NCI-H2029 treated with DMSO at 0.1 percent for 48 hours (cell line): ENCODE data around the gene HNRNPUL1.
"Not testable (repeated sequence)": the region's sequence is repeated elsewhere in the genome, so short reads cannot be mapped to it uniquely, and the experiment has no call there.

Experiments
- DNase-seq: peaks from one replicate; lab custom pipeline; 2025; lab: John Stamatoyannopoulos, UW

The HNRNPUL1 gene

DNA sequence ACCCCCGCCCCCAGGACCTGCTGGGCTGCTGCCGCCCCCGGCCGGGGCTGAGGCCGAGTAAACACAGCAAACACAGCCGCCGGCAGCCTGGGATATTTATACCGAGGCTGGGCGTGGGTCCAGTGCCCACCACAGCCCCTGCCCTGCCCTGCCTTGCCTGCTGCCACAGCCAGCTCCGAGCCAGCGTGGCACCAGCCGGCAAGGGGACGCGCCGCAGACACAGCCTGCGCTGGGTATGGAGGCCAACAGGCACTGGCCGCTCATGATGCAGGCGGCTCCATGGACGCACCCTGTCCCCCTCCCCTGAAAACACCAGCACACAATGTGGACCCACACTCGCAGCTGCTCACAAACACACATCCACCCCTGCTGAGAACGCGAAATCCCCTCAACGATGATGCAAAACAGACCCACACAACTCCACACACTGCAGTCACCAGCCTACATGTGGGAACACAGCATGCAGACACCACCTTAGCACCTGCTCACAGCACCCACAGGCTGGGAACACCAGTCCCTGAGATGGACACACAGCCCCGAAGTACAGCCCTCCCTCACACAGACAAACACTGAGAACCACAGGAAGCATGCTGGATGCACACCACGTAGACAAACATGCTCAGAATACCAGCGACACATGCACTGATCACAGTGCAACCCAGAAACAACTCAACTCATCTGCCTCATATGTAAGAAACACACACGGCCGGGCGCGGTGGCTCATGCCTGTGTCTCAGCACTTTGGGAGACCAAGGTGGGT lies 62.0 kb downstream of the HNRNPUL1 start:
- DNase-seq = no peak

DNA sequence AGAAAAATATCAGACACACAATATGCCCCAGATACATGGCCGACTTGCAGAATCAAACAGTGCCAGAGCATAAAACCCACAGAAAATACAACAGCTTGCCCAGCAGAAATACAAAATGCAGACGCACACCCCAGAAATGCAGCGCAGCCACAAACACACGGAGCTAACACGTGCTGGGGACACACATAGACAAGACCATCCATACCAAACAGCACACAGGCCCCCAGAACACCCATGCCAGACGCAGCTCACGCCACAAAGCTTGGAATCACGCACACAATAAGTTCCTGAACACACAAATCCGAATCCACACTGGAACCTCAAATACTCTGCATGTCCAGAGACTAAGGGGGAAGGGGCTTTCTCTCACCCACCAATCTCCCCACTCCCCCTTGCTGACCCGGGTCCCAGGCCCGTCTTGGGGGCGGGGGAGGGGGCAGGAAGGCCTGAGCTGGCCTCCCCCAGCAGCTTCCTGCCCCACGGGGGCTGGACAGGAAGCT lies 63.0 kb downstream of the HNRNPUL1 start:
- no peak for DNase-seq

DNA sequence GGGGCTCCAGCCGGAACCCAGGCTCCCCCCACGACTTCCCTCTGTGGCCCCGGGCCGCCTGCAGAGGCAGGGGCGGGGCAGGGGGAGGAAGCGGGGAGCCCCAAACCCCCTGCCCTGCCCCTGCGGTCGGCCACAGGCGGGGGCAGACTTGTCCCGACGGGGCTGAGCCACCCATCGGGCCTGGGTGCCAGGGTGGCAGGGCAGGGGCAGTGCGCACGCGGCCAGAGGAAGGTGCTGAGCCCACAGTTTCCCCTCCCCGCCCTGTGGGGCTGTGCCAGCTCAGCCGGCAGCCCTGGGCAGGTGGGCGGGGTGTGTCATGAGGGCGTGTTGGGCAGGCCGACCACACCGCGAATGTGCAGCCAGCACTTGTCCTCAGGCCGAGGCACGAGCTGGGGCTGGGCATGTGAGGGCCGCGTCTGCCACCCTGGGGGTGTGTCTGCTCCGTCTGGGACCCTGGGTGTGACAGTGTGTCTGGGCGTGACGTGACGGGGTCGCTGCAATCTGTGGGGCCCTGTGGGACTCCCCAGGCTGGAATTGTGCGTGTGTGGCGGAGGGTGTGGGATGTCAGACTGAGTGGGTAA lies 63.5 kb downstream of the HNRNPUL1 start:
- DNase-seq = no peak

DNA sequence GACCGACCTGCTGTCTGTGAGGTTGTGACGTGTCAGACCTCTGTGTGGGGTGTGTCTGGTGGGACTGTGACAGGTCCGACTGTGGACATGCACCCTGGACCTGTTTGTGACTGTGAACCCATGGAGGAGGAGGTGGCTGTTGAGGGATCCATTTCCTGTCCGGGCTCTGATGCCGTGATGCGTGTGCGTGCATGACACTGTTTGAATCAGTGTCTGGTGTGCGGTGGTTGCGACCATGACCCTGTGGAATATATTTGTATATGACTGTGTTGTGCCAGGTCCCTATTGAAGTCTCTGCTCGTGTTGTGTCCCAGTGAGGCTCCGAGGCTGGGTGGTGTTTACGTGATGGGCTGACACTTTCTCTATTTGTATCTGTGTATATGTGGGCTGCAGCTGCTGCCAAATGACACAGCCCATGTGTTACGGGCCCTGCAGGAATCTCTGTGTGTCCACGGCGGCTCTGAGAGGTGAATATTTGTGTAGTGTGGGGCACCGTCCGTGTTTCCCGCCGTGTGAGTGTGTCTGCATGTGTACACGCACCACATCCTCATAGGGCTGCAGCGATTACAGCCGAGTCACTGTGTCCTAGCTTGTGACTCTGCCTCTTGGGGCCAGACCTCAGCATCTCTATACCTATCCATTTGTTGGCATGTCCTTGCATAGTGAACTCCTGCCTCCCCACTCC lies 64.1 kb downstream of the HNRNPUL1 start:
- no peak for DNase-seq

DNA sequence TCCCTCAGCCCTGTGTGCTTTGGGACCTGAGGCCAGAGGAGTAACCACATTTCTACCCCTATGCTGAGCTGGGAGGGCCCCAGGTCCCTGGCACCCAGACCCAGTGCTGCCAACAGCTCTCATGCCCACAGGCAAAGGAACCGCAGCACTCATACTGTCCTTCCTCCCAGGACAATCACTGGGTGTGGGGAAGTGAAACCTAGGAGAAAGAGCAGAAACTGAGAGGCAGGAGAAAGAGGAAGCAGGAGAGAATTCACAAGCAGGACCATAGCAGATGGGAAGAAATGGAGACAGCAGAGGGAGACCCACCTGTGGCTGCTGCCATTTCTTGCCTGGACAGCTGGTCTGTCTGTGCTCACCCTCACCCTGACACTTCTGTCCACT lies 64.7 kb downstream of the HNRNPUL1 start:
- no peak for DNase-seq

DNA sequence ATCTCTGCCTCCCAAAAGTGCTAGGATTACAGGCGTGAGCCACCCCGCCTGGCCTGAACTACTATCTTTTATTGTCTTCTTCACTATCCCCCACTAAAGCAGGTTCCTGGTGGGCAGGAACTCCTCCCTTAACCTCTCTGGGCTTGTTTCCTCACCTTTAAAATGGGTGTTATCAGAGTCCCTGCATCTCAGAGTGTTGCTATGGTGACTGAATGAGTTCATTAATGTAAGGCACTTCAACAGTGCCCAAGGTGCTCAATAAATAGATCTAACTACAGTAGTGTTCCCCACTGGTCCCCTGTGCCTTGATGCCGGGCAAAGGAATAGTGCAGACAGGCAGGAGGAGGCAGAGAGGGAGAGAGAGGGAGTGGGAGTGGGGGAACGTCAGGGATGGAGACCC lies 66.3 kb downstream of the HNRNPUL1 start:
- no peak for DNase-seq

DNA sequence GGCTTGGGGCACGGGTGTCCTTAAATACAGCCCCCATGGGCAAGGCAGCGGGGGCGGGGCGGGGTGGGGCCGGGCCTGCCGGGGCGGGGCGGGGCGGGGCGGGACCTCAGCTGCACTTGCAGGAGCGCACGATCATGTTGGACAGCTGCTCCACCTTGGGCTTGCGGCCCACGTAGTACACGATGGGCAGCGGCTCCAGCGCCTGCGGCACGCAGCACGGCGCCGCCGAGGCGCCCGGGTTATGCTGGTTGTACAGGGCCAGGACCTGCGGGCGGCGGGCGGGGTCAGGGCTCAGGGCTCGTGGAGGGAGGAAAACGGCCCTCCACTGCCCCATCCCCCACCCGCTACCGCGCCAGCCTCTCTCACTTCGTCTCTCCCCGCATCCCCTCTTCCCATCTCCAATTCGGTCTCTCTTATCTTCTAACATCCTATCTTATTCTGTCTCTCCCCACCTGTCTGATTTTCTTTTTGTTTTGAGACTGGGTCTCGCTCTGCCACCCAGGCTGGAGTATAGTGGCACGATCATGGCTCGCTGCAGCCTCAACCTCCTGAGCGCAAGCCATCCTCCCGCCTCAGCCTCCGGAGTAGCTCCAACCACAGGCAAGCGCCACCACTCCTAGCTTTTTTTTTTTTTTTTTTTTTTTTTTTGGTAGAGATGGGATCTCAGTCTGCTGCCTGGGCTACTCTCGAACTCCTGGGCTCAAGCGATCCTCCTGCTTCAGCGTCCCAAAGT lies 66.9 kb downstream of the HNRNPUL1 start:
- DNase-seq = no peak

DNA sequence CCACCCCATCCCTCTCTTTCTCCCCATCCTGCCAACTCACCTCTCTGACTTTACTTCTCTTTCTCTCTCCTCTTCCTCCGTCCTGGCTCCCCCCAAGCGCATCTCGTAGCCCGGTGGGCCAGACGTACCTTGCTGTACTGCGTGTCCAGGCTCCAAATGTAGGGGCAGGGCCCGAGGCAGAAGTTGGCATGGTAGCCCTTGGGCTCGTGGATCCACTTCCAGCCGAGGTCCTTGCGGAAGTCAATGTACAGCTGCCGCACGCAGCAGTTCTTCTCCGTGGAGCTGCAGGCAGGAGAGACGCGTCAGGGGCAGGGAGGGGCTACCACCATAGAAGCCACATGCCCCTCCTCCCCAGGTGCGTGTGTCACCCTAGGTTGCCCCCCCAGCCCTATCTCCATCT lies 67.8 kb downstream of the HNRNPUL1 start:
- DNase-seq = no peak

DNA sequence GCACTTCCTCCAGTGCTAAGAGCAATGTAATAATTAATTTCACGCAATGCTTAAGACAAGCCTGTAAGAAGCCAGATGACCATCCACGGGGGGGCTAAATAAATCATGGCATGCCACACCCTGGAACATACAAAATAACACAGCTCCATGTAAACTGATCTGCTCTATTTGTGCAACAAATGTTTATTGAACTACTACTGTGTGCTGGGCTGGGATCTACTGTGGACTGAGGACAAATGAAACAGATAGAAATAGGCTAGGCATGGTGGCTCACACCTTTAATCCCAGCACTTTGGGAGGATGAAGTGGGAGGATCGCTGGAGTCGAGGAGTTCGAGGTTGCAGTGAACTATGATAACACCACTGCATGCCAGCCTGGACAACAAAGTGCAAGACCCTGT lies 68.3 kb downstream of the HNRNPUL1 start:
- DNase-seq = no peak

DNA sequence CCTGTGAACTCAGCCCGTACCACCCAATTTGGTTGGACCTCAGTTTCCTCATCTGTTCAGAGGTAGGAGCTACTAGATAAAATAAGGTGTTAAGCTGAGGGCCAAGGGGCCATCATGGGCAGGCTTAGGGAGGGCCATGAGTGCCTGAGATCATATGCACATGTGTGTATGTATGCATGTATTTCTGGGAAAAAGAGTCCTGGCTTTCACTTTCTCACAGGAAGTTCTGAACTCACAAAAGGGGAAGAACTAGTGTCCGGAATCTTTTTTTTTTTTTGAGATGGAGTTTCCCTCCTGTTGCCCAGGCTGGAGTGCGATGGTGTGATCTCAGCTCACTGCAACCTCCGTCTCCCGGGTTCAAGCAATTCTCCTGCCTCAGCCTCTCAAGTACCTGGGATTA lies 70.6 kb downstream of the HNRNPUL1 start:
- no peak for DNase-seq

DNA sequence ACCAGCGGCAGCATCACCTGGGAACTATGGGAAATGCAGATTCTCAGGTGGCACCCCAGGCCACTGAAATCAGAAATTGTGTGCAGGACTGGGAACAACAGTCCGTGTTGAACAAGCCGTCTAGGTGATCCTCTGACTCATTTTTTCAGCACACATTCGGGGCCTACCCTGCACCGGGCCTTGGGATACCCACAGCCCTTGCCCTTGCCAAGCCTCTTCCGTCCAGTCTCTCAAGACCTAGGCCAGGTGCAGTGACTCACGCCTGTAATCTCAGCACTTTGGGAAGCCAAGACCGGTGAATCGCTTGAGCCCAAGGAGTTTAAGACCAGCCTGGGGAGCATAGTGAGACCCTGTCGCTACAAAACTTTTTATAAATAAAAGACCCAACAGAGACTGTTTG lies 71.3 kb downstream of the HNRNPUL1 start:
- DNase-seq = no peak

DNA sequence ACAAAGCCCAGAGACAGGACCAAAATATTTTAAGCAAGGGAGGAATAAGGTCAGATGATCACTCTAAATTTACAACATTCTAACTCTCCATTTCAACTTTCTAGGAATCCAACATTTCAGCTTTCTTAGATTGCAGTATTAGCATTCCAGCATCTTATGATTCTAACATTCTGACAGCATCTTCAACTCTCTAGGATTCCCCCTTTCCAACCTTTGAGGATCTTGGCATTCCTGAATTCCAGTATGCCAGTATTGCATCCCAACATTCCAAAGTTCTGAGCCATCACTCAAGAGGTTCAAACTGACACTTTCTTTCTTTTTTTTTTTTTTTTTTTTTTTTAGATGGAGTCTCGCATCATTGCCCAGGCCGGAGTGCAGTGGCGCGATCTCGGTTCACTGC lies 75.8 kb downstream of the HNRNPUL1 start:
- no peak for DNase-seq

DNA sequence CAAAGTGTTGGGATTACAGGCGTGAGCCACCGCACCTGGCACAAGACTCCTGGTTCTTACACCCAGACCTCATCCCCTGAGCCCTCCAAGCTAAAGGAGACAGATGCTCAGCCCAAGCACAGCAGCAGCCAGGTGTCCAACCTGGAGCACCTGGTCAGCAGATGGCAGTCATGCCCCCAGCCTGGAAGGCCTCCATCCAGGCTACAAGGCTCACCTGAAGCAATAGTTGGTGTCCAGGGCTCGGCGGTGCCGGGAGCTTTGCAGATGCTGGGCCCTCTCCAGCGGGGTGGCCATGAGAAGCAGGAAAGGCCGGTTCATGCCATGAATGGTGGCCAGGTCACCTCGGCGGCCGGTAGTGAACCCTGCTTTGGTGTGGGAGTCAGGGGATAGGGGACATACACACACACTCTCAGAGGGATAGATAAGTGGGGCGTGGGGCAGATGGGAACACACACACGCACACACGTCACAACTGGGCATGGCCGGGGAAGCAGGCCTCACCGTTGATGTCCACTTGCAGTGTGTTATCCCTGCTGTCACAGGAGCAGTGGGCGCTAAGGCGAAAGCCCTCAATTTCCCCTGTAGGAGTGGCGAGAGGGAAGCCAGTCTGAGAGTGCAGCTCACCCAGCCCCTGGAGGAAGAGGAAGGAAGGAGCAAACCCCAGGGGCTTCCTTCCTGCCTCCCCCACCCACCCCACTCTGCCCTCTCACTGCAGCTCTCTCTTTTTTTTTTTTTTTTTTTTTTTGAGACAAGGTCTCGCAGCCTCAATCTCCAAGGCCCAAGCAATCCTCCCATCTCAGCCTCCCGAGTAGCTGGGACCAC lies 77.7 kb downstream of the HNRNPUL1 start:
- DNase-seq = no peak

DNA sequence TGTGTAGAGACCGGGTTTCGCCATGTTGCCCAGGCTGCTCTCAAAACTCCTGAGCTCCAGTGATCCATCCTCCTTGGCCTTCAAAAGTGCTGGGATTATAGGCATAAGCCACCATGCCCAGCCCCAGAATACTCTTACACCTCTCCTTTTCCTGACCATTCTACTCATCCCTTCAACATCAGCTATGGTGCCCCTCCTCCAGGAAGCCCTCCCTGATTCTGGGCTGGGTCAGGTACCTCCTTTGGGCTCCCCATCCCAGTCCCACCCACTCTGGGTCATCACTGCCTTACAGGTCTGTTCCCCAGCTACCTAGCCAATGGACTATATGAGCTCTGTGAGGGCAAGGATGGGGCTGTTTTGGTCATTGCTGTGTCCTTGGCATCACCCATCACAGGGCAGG lies 80.0 kb downstream of the HNRNPUL1 start:
- no peak for DNase-seq

DNA sequence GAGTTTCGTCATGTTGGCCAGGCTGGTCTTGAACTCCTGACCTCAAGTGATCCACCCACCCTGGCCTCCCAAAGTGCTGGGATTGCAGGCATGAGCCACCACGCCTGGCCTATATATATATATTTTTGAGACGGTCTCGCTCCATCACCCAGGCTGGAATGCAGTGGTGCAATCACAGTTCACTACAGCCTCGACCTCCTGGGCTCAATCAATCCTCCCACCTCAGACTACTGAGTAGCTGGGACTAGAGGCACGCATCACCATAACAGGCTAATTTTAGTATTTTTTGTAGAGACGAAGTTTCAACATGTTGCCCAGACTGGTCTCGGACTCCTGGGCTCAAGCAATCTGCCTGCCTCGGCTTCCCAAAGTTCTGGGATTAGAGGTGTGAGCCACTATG lies 82.7 kb downstream of the HNRNPUL1 start:
- not testable (repeated sequence) for DNase-seq

DNA sequence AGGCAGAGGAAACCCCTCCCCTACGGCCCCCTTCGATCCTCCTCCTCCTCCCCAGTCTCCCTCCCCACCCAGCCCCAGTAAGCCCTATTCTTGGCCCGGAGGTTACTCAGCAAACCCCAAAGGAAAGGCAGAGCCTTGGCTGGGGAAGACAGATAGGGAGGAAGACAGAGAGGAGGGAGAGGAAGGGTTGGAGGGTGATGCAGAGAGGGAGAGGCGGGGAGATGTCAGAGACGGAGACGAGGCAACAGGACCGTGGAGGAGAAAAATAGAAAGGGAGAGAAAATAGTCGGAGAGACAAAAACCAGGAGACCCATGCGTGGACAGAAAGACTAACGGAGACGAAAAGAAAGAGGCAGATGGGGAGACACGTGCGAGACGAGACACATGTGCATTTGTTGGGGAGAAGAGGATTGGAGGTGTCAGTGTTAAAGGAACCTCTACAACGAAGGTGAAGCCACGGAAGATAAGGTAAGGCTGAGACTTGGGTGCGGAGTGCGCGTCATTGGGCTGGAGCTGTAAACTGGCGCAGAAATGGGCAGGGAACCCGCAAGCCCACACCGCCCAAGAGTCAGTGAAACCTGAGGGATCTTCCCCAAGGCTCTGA lies 86.7 kb downstream of the HNRNPUL1 start:
- no peak for DNase-seq

DNA sequence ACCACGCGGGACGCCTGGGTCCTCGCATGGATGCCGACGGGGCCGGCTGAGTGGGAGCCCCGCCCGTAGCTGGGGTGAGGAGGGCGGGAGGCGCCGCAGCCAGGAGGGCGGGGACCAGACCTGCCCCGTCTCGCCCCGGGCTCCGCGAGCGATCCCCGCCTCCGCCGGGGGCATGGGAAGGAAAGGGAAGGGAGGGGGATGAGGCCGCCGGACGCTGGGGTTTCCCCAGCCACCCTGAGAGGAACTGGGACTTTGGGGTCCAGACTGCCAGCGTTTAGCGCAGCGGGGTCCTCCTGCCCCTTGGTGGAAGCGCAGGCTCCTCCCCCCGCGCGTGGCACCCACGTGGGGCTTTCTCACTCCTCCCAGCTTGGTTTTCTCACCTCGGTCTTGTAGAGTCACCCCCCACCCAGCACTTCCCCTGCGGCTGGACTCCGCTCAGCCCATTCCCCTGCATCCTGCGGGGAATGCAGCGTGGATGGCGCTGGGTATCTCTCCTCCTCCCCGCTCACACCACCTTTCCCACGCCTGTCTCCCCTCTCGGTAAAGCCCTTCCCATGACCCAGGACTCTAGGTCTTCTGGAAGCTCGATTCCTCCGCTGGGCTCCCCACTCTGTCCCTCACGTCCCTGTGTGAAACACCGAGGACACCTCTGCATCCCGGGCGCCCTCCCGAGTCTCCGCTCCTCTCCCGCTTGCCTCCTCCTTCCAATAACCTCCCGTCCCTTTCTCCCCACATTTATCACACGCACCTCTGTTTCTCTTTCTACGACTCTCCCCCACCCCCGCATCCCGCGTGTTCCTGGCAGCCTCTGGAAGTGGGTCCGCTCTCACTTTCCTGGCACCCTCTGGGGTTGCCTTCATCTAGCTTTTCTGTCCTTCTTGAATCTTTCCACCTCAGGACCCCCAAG lies 87.4 kb downstream of the HNRNPUL1 start:
- no peak for DNase-seq

DNA sequence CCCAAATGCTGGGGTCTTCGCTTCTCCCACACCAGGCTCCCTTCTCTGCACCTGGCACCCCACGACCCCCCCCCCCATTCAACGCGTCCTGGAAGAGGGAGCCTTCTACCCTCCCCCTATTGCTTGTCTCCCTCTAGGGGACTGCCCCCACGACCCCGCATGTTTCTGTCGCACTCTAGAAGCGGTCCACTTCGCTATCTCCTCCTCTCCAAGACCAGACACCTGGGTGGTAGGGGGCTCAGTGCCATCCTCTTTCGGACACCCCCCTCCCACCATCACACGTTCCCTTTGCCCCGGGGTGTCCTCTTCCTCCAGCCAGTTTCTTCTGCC lies 88.1 kb downstream of the HNRNPUL1 start:
- DNase-seq = no peak

DNA sequence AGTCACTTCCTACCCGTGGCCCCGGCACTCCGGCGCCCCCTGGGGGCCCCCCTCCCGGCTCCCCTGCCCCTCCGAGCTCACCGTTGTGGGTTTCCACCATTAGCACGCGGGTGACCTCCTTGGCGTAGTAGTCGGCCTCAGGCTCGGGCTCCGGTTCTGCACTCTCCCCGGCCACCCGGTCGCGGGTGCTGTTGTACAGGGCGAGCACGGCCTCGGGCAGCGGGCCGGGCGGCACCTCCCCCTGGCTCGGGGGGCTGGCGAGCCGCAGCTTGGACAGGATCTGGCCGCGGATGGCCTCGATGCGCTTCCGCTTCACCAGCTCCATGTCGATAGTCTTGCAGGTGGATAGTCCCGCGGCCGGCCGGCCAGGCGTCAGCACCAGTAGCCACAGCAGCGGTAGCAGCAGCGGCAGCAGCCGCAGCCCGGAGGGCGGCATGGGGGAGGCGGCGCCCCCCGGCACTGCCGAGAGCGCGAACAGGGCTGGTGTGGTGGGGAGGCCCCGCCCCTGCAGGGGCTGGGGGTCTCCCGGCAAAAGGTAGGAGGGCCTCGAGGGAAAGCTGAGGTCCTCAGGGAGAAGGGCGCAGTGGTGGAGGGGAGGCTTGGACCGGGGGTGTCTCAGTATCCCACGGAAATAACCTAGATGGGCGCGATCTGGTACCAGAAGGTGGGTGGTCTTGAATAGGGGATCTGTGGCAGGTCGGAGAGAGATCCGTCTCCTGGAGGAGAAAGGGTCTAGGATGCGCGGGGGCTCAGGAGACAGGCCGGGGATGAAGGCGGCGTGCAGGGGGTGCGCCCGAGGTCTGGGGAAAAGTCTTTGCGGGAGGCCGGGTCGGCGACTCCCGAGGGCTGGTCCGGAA lies 88.7 kb downstream of the HNRNPUL1 start:
- no peak for DNase-seq
